ENCODE data around the gene KRTAP10-3. TPM values are rescaled to one million over a fixed set of nuclear protein-coding genes. Genes with fewer than 3 reads are reported as not detected.
"Not testable (repeated sequence)": the region's sequence is repeated elsewhere in the genome, so short reads cannot be mapped to it uniquely, and the experiment has no call there.

KRTAP10-3 gene
- polyA plus RNA-seq, 1 donor (not counting 4 experiments of a cell fraction or from before 2014, with no cell fraction given): not detected

- no peaks in the 10 kb centered on the region for H3K79me2 ChIP-seq (ENCODE audit: control insufficient read depth, insufficient read depth, low read length)
- H3K4me3 ChIP-seq (ENCODE audit: control insufficient read depth in 2 of 3, extremely low read depth in 1 of 3, insufficient read depth in 2 of 3, low read depth in 1 of 3, low read length in 3 of 3): no peak overlapping the region
- H4K20me1 ChIP-seq (ENCODE audit: control insufficient read depth, extremely low read depth, insufficient read depth, low read length): no peaks in the 10 kb centered on the region
- no peak overlapping the region for H3K27ac ChIP-seq (ENCODE audit: control insufficient read depth, insufficient read depth, low read length)
- H2AFZ ChIP-seq (ENCODE audit: control insufficient read depth, low read length): no peak overlapping the region
- no peaks in the 10 kb centered on the region for H3K4me1 ChIP-seq (ENCODE audit: control insufficient read depth, extremely low read depth, insufficient read depth, low read length)
- TF ChIP-seq EZH2 (IDR thresholded peaks at IDR 0.05; ENCODE audit: low read length) (no peak), CTCF (optimal IDR thresholded peaks at IDR 0.05 in 1 of 3, IDR thresholded peaks at IDR 0.05 in 1 of 3, conservative IDR thresholded peaks at IDR 0.05 in 1 of 3; ENCODE audit: extremely low read depth in 1 of 3, insufficient read depth in 2 of 3, low read length in 3 of 3) (no peak)
- no peak for FAIRE-seq
- DNase-seq (ENCODE audit: low read depth, low spot score): no peak
- peaks cover 11% of the 10 kb centered on the region for H3K9me3 ChIP-seq (ENCODE audit: control insufficient read depth, low read depth, low read length)
- dilution Hi-C loops (cut with MboI; ENCODE audit: extremely low pct_ligation_motif_present, low sequenced_read_pairs): no loop called here
- no peaks in the 10 kb centered on the region for H3K36me3 ChIP-seq (ENCODE audit: control insufficient read depth in 2 of 2, extremely low read depth in 1 of 2, insufficient read depth in 2 of 2, low read length in 2 of 2)
- no peaks in the 10 kb centered on the region for H3K27me3 ChIP-seq (ENCODE audit: control insufficient read depth, extremely low read depth, insufficient read depth, low read length)
- no peak overlapping the region for H3K4me2 ChIP-seq (ENCODE audit: control insufficient read depth, extremely low read depth, insufficient read depth, low read depth, low read length)
- H3K9ac ChIP-seq (ENCODE audit: control insufficient read depth, extremely low read depth, insufficient read depth, low read length): no peak overlapping the region
- H3K9me1 ChIP-seq (ENCODE audit: control insufficient read depth, extremely low read depth, insufficient read depth, low read length): no peaks in the 10 kb centered on the region
Observed at GRCh38 chr21:44581158-44581557, 22.6 kb upstream of the KRTAP10-3 start.

- DNase-seq (ENCODE audit: low read depth, low spot score); H3K36me3 ChIP-seq (ENCODE audit: control insufficient read depth in 2 of 2, extremely low read depth in 1 of 2, insufficient read depth in 2 of 2, low read length in 2 of 2); H2AFZ ChIP-seq (ENCODE audit: control insufficient read depth, low read length): not testable (repeated sequence)
Observed at GRCh38 chr21:44580231-44580821, 21.7 kb upstream of the KRTAP10-3 start, which contains the start of gene KRTAP10-5. TSS of gene KRTAP10-5 (minus strand) at chr21:44580604. CDS start at chr21:44580578, 26 bp downstream.

GRCh38 chr21:44579833-44580144 lies 21.2 kb upstream of the KRTAP10-3 start:
- Histone ChIP-seq H3K79me2 (ENCODE audit: control insufficient read depth, insufficient read depth, low read length) (no peaks in the 10 kb centered on the region), H3K27me3 (ENCODE audit: control insufficient read depth, extremely low read depth, insufficient read depth, low read length) (no peaks in the 10 kb centered on the region), H3K9me1 (ENCODE audit: control insufficient read depth, extremely low read depth, insufficient read depth, low read length) (no peaks in the 10 kb centered on the region), H3K4me1 (ENCODE audit: control insufficient read depth, extremely low read depth, insufficient read depth, low read length) (no peaks in the 10 kb centered on the region), H3K4me2 (ENCODE audit: control insufficient read depth, extremely low read depth, insufficient read depth, low read depth, low read length) (no peak overlapping the region), H3K9ac (ENCODE audit: control insufficient read depth, extremely low read depth, insufficient read depth, low read length) (no peak overlapping the region), H2AFZ (ENCODE audit: control insufficient read depth, low read length) (no peak overlapping the region), H3K4me3 (ENCODE audit: control insufficient read depth in 2 of 3, extremely low read depth in 1 of 3, insufficient read depth in 2 of 3, low read depth in 1 of 3, low read length in 3 of 3) (no peak overlapping the region), H3K36me3 (ENCODE audit: control insufficient read depth in 2 of 2, extremely low read depth in 1 of 2, insufficient read depth in 2 of 2, low read length in 2 of 2) (no peaks in the 10 kb centered on the region), H3K9me3 (ENCODE audit: control insufficient read depth, low read depth, low read length) (peaks cover 11% of the 10 kb centered on the region), H3K27ac (ENCODE audit: control insufficient read depth, insufficient read depth, low read length) (no peak overlapping the region), H4K20me1 (ENCODE audit: control insufficient read depth, extremely low read depth, insufficient read depth, low read length) (no peaks in the 10 kb centered on the region)
- dilution Hi-C loops (cut with MboI; ENCODE audit: extremely low pct_ligation_motif_present, low sequenced_read_pairs): no loop called here
- DNase-seq (ENCODE audit: low read depth, low spot score) (no peak), FAIRE-seq (no peak)
- TF ChIP-seq CTCF (optimal IDR thresholded peaks at IDR 0.05 in 1 of 3, IDR thresholded peaks at IDR 0.05 in 1 of 3, conservative IDR thresholded peaks at IDR 0.05 in 1 of 3; ENCODE audit: extremely low read depth in 1 of 3, insufficient read depth in 2 of 3, low read length in 3 of 3): no peak
- TF ChIP-seq EZH2 (IDR thresholded peaks at IDR 0.05; ENCODE audit: low read length): no peak

More at GRCh38 chr21:44580231-44580821, 21.7 kb upstream of the KRTAP10-3 start, which contains the start of gene KRTAP10-5:
- H4K20me1 ChIP-seq (ENCODE audit: control insufficient read depth, extremely low read depth, insufficient read depth, low read length); H3K4me1 ChIP-seq (ENCODE audit: control insufficient read depth, extremely low read depth, insufficient read depth, low read length); H3K27me3 ChIP-seq (ENCODE audit: control insufficient read depth, extremely low read depth, insufficient read depth, low read length); H3K4me2 ChIP-seq (ENCODE audit: control insufficient read depth, extremely low read depth, insufficient read depth, low read depth, low read length); H3K9me1 ChIP-seq (ENCODE audit: control insufficient read depth, extremely low read depth, insufficient read depth, low read length); H3K27ac ChIP-seq (ENCODE audit: control insufficient read depth, insufficient read depth, low read length); dilution Hi-C loops (cut with MboI; ENCODE audit: extremely low pct_ligation_motif_present, low sequenced_read_pairs); H3K79me2 ChIP-seq (ENCODE audit: control insufficient read depth, insufficient read depth, low read length); H3K9ac ChIP-seq (ENCODE audit: control insufficient read depth, extremely low read depth, insufficient read depth, low read length); H3K4me3 ChIP-seq (ENCODE audit: control insufficient read depth in 2 of 3, extremely low read depth in 1 of 3, insufficient read depth in 2 of 3, low read depth in 1 of 3, low read length in 3 of 3); FAIRE-seq: not testable (repeated sequence)
- H3K9me3 ChIP-seq (ENCODE audit: control insufficient read depth, low read depth, low read length): peaks cover 11% of the 10 kb centered on the region

Data from keratinocyte (primary cell).